H1 (cell line): ENCODE data around the gene GPM6B. TPM values are rescaled to one million over a fixed set of nuclear protein-coding genes. Genes with fewer than 3 reads are reported as not detected.

Source experiments
- CTCF ChIA-PET: fragments of 300-600 bp; sonication (Branson Sonifier 250); formaldehyde crosslinking; loops from one replicate; lab custom pipeline; 2021; ENCODE audit not compliant: partially characterized antibody; lab: Charles Lee
- POLR2A ChIA-PET: fragments of 300-600 bp; sonication (Branson Sonifier 250); formaldehyde crosslinking; loops from one replicate; lab custom pipeline; 2021; ENCODE audit warnings: inconsistent platforms; ENCODE audit not compliant: partially characterized antibody; lab: Charles Lee
- DNase-seq, 2 experiments: peaks; one replicate each; pipeline versions ENCODE4 v3.0.0 to v3.0.0-alpha.2; 2010 to 2022; ENCODE audit warnings: low spot score in 2 of 2, low read depth in 1 of 2, mixed read lengths in 1 of 2
- FAIRE-seq: peaks from 2 replicates; lab custom pipeline; 2011; peaks lifted over from hg19 to GRCh38; lab: Jason Lieb, UNC
- H2AFZ ChIP-seq: 2 replicates; pipeline ENCODE4 v1.8.1; 2012; ENCODE audit warnings: low read length, inconsistent platforms
- H2AK5ac ChIP-seq: 2 replicates; pipeline ENCODE4 v1.6.1; 2013; ENCODE audit warnings: low read depth, low read length
- H2BK120ac ChIP-seq: replicated peaks from 2 replicates; pipeline ENCODE3; 2013; ENCODE audit warnings: low read depth, low read length, inconsistent platforms
- H2BK12ac ChIP-seq: 2 replicates; pipeline ENCODE4 v1.6.1; 2013; ENCODE audit warnings: low read depth, low read length
- H2BK15ac ChIP-seq: 2 replicates; pipeline ENCODE4 v1.6.1; 2013; ENCODE audit warnings: low read length
- H2BK20ac ChIP-seq: 2 replicates; pipeline ENCODE4 v1.6.1; 2013; ENCODE audit warnings: low read length
- H2BK5ac ChIP-seq: 2 replicates; pipeline ENCODE4 v1.6.1; 2013; ENCODE audit warnings: low read depth, low read length
- H3K14ac ChIP-seq: 2 replicates; pipeline ENCODE4 v1.6.1; 2013; ENCODE audit warnings: inconsistent platforms; ENCODE audit not compliant: insufficient read length
- H3K18ac ChIP-seq: 2 replicates; pipeline ENCODE4 v1.6.1; 2013; ENCODE audit warnings: low read length; ENCODE audit errors: extremely low read depth
- H3K23ac ChIP-seq: 2 replicates; pipeline ENCODE4 v1.6.1; 2013; ENCODE audit warnings: inconsistent platforms; ENCODE audit not compliant: insufficient read length
- H3K23me2 ChIP-seq: 2 replicates; pipeline ENCODE4 v1.6.1; 2013; ENCODE audit warnings: low read depth, low read length
- H3K27ac ChIP-seq: 2 replicates; pipeline ENCODE4 v1.6.1; 2011; ENCODE audit warnings: low read depth, low read length, inconsistent platforms
- H3K27me3 ChIP-seq, 4 experiments: replicated peaks in 1 of 4; 1 replicate in 1 of 4; 2 replicates in 3 of 4; pipeline versions ENCODE4 v1.6.1 to v1.8.1; 2011 to 2013; ENCODE audit warnings: low read length in 3 of 4, mild to moderate bottlenecking in 3 of 4, inconsistent platforms in 2 of 4, mixed read lengths in 2 of 4, moderate library complexity in 1 of 4; ENCODE audit not compliant: control insufficient read depth in 3 of 4, insufficient read depth in 3 of 4; ENCODE audit errors: extremely low read depth in 1 of 4
- H3K36me3 ChIP-seq, 4 experiments: 2 replicates each; pipeline versions ENCODE4 v1.6.1 to v1.8.1; 2011 to 2013; ENCODE audit warnings: mild to moderate bottlenecking in 4 of 4, low read length in 3 of 4, moderate library complexity in 2 of 4, control low read depth in 1 of 4, inconsistent platforms in 1 of 4; ENCODE audit not compliant: insufficient read depth in 4 of 4, control insufficient read depth in 2 of 4
- H3K4ac ChIP-seq: replicated peaks from 2 replicates; pipeline ENCODE3; 2013; ENCODE audit warnings: low read length, low read depth, mixed read lengths, inconsistent platforms; ENCODE audit not compliant: insufficient read length
- H3K4me1 ChIP-seq, 4 experiments: replicated peaks in 1 of 4; 1 replicate in 1 of 4; 2 replicates in 3 of 4; pipeline versions ENCODE4 v1.6.1 to v1.8.1; 2011 to 2013; ENCODE audit warnings: low read length in 3 of 4, inconsistent platforms in 2 of 4, mixed read lengths in 1 of 4; ENCODE audit not compliant: insufficient read depth in 4 of 4, control insufficient read depth in 3 of 4
- H3K4me2 ChIP-seq, 2 experiments: 2 replicates each; pipeline versions ENCODE4 v1.6.1 to v1.8.1; 2011 to 2013; ENCODE audit warnings: low read depth in 2 of 2, low read length in 2 of 2, control low read depth in 1 of 2, inconsistent platforms in 1 of 2, mild to moderate bottlenecking in 1 of 2; ENCODE audit not compliant: insufficient read depth in 1 of 2
- H3K4me3 ChIP-seq, 4 experiments: fragments of 200-600, 300-600 bp in 1 of 4; sonication (generic), shearing (Covaris generic), sonication (Bioruptor Twin) in 1 of 4; 2 replicates each; pipeline versions ENCODE4 v1.5.1 to v1.8.1; 2011 to 2016; ENCODE audit warnings: low read length in 4 of 4, low read depth in 3 of 4, control low read depth in 2 of 4, inconsistent platforms in 2 of 4, mild to moderate bottlenecking in 2 of 4, mixed read lengths in 1 of 4, moderate library complexity in 1 of 4; ENCODE audit not compliant: insufficient read depth in 2 of 4; ENCODE audit errors: extremely low read depth in 1 of 4
- H3K56ac ChIP-seq: replicated peaks from 2 replicates; pipeline ENCODE3; 2013; ENCODE audit warnings: low read depth, mild to moderate bottlenecking, mixed read lengths, low read length, inconsistent platforms; ENCODE audit not compliant: insufficient read length
- H3K79me1 ChIP-seq: 2 replicates; pipeline ENCODE4 v1.6.1; 2013; ENCODE audit warnings: low read depth, low read length, control low read depth
- H3K79me2 ChIP-seq, 2 experiments: 2 replicates each; pipeline versions ENCODE4 v1.6.1 to v1.8.1; 2012 to 2013; ENCODE audit warnings: low read length in 2 of 2, mild to moderate bottlenecking in 2 of 2, inconsistent platforms in 1 of 2; ENCODE audit not compliant: insufficient read depth in 2 of 2, control insufficient read depth in 1 of 2
- H3K9ac ChIP-seq, 4 experiments: replicated peaks in 1 of 4; 1 replicate in 1 of 4; 2 replicates in 3 of 4; pipeline versions ENCODE4 v1.6.1 to v1.8.1; 2011 to 2013; ENCODE audit warnings: low read depth in 3 of 4, low read length in 3 of 4, control low read depth in 2 of 4, mild to moderate bottlenecking in 2 of 4, moderate library complexity in 2 of 4, inconsistent platforms in 1 of 4; ENCODE audit errors: extremely low read depth in 1 of 4
- H3K9me3 ChIP-seq, 2 experiments: 2 replicates each; pipeline versions ENCODE4 v1.6.1 to v1.8.1; 2012 to 2013; ENCODE audit warnings: mild to moderate bottlenecking in 2 of 2, moderate library complexity in 2 of 2, control low read depth in 1 of 2, inconsistent platforms in 1 of 2, low read depth in 1 of 2, low read length in 1 of 2, mixed read lengths in 1 of 2; ENCODE audit not compliant: insufficient read depth in 2 of 2
- H4K20me1 ChIP-seq, 2 experiments: replicated peaks in 1 of 2; 2 replicates each; pipeline versions ENCODE3 to v1.8.1; 2011 to 2013; ENCODE audit warnings: inconsistent platforms in 2 of 2, low read length in 2 of 2, mild to moderate bottlenecking in 1 of 2; ENCODE audit not compliant: insufficient read depth in 2 of 2, control insufficient read depth in 1 of 2
- H4K5ac ChIP-seq: 2 replicates; pipeline ENCODE4 v1.6.1; 2013; ENCODE audit warnings: low read length, low read depth, mixed read lengths, inconsistent platforms; ENCODE audit not compliant: insufficient read length
- H4K8ac ChIP-seq: 2 replicates; pipeline ENCODE4 v1.8.0; 2013; ENCODE audit warnings: mild to moderate bottlenecking, moderate library complexity, low read length, inconsistent platforms; ENCODE audit not compliant: insufficient read depth; ENCODE audit errors: extremely low read depth
- H4K91ac ChIP-seq: replicated peaks from 2 replicates; pipeline ENCODE3; 2013; ENCODE audit warnings: low read length, mixed read lengths, inconsistent platforms; ENCODE audit not compliant: insufficient read length
- CBX5 ChIP-seq: fragments of 300-800, 300-1000 bp; sonication (generic); IDR thresholded peaks from 2 replicates; pipeline ENCODE4 v1.7.1; 2016; ENCODE audit warnings: antibody characterized with exemption, low read length, low read depth
- CEBPB ChIP-seq: IDR thresholded peaks from 2 replicates; pipeline ENCODE4 v1.6.1; 2012; ENCODE audit warnings: low read depth, low read length
- EP300 ChIP-seq, 2 experiments: IDR thresholded peaks; 1 replicate in 1 of 2; 2 replicates in 1 of 2; pipeline ENCODE4 v1.6.1; 2011 to 2012; ENCODE audit warnings: low read depth in 2 of 2, low read length in 2 of 2, mild to moderate bottlenecking in 2 of 2, borderline replicate concordance in 1 of 2, inconsistent platforms in 1 of 2, moderate library complexity in 1 of 2
- EZH2 ChIP-seq: fragments of 200-600 bp; sonication (generic); IDR thresholded peaks from 2 replicates; pipeline ENCODE4 v1.7.1; 2012; ENCODE audit warnings: low read depth, mild to moderate bottlenecking, moderate library complexity, low read length, inconsistent platforms; ENCODE audit not compliant: severe bottlenecking
- MAFK ChIP-seq: IDR thresholded peaks from 2 replicates; pipeline ENCODE4 v1.6.1; 2012; ENCODE audit warnings: low read depth, mild to moderate bottlenecking, improper control_type of control experiment, low read length
- PHF8 ChIP-seq: fragments of 200-600 bp; sonication (generic); conservative IDR thresholded peaks from 2 replicates; pipeline ENCODE4 v1.7.1; 2012; ENCODE audit warnings: low read depth, mild to moderate bottlenecking, inconsistent platforms, low read length, moderate library complexity
- POLR2AphosphoS5 ChIP-seq: IDR thresholded peaks from 2 replicates; pipeline ENCODE4 v1.6.1; 2011; ENCODE audit warnings: low read depth, low read length
- RBBP5 ChIP-seq: IDR thresholded peaks from 2 replicates; pipeline ENCODE4 v1.7.1; 2012; ENCODE audit warnings: low read depth, mild to moderate bottlenecking, inconsistent platforms, low read length, moderate library complexity, borderline replicate concordance
- SAP30 ChIP-seq: fragments of 300-600 bp; sonication (generic); IDR thresholded peaks from 2 replicates; pipeline ENCODE4 v1.7.1; 2012; ENCODE audit warnings: low read length, moderate library complexity, mild to moderate bottlenecking, inconsistent platforms; ENCODE audit not compliant: insufficient read depth, insufficient replicate concordance
- SP1 ChIP-seq: IDR thresholded peaks from 2 replicates; pipeline ENCODE4 v1.6.1; 2011; ENCODE audit warnings: low read depth, low read length
- TCF12 ChIP-seq: IDR thresholded peaks from 2 replicates; pipeline ENCODE4 v1.6.1; 2011; ENCODE audit warnings: low read depth, mild to moderate bottlenecking, low read length
- ZNF274 ChIP-seq: IDR thresholded peaks from 2 replicates; pipeline ENCODE4 v1.7.0; 2012; ENCODE audit warnings: low read length, borderline replicate concordance; ENCODE audit errors: extremely low read depth
- WGBS, 2 experiments: shearing (Covaris generic) in 1 of 2; methylation state at CpG; one replicate each; pipeline versions ENCODE4 v1.1.6 to v1.1.7; 2013 to 2015; ENCODE audit warnings: low lambda C conversion rate in 2 of 2, mixed read lengths in 2 of 2, inconsistent platforms in 1 of 2, low coverage in 1 of 2, missing lambda C conversion rate in 1 of 2; ENCODE audit not compliant: insufficient replicate concordance in 2 of 2, insufficient coverage in 1 of 2, insufficient read length in 1 of 2; ENCODE audit errors: extremely low coverage in 1 of 2, missing lambda C conversion rate in 1 of 2; 5-methylcytosine and 5-hydroxymethylcytosine counted together
- polyA plus RNA-seq, 7 experiments: library from polyadenylated mRNA; depleted of rRNA in 3 of 7; stranded (reverse) in 5 of 7; unstranded in 2 of 7; fragments of >200 nt in 5 of 7; fragments of 200-250 nt in 2 of 7; gene quantifications; 1 replicate in 5 of 7; 2 replicates in 1 of 7; 4 replicates in 1 of 7; pipeline versions ENCODE4 v1.2.1 to v1.2.3, GENCODE V29; 2011 to 2013; ENCODE audit warnings: missing spikeins in 2 of 7, mixed read lengths in 2 of 7
- total RNA-seq: library from RNA; stranded (reverse); fragmentation: NEBNext Ultra II Directional; extraction: Animal tissue kit (Norgen Biotek cat#: 25700); gene quantifications from 2 replicates; pipeline ENCODE4 v1.2.1, GENCODE V29; 2021
- TF ChIP-seq, protein P1 (sequence below): IDR thresholded peaks from 2 replicates; pipeline ENCODE4 v1.6.1; 2011; ENCODE audit warnings: low read length, improper control_type of control experiment

GPM6B gene
- total and polyA plus RNA-seq, 2 of the 8 experiments (the other 6 are each of a cell fraction or from before 2014, with no cell fraction given) = 132 to 175 TPM

DNA sequence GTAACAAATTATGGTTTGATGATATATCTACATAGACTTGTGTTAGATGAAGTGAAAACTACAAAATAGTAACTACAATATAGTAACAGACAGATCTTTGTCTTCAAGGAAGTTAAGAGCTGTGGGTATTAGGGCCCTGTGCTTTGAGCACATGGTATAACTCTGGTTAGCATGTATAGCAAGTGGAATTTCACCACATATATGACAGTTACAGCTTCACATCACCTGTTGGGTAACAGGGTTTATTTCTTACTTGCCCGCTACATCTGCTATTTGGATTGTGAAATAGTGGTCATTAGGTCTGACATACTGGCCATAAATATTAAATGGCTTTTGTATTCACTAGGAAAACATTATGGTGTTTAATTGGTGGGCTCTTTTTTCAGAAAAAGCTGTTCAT is 62.1 kb downstream of the GPM6B start:
- no peaks in the 10 kb centered on the region for H3K27me3 ChIP-seq
- H4K8ac ChIP-seq = no peak overlapping the region
- H4K20me1 ChIP-seq = no peaks in the 10 kb centered on the region
- whole genome bisulfite sequencing, 2 experiments = 86% methylated on average over 1 of the region's 1 CpG; no CpG with 5 or more reads in 1 of the 2 experiments
- H3K79me1 ChIP-seq = no peaks in the 10 kb centered on the region
- H2AFZ ChIP-seq = no peak overlapping the region
- H3K36me3 ChIP-seq = peaks cover 0 to 59% (median 16%) of the 10 kb centered on the region in 4 experiments; a peak in 7 of 8 replicates
- H3K23me2 ChIP-seq = no peaks in the 10 kb centered on the region
- H3K14ac ChIP-seq = no peak overlapping the region
- ChIA-PET CTCF (interaction anchor here (1.5 to 1.7 kb wide), 2 partner anchors 8 to 248 kb away, joined by 4 to 8 read pairs; no protein-coding TSS in a partner anchor), POLR2A (no interaction called here)
- no peak overlapping the region for H3K4ac ChIP-seq
- H3K9ac ChIP-seq = no peak overlapping the region
- H2BK5ac ChIP-seq = no peak overlapping the region
- no peak overlapping the region for H3K4me3 ChIP-seq
- H3K4me2 ChIP-seq = no peak overlapping the region
- no peak overlapping the region for H4K5ac ChIP-seq
- H3K23ac ChIP-seq = no peak overlapping the region
- no peak for FAIRE-seq
- H2BK120ac ChIP-seq = no peak overlapping the region
- H4K91ac ChIP-seq = no peak overlapping the region
- no peak overlapping the region for H2AK5ac ChIP-seq
- no peaks in the 10 kb centered on the region for H3K9me3 ChIP-seq
- no peak overlapping the region for H2BK15ac ChIP-seq
- no peak for DNase-seq
- no peak overlapping the region for H2BK20ac ChIP-seq
- peaks cover 0 to 2% (median 0%) of the 10 kb centered on the region in 4 experiments; a peak in 1 of 7 replicates for H3K4me1 ChIP-seq
- H3K56ac ChIP-seq = no peak overlapping the region
- H3K18ac ChIP-seq = no peak overlapping the region
- no peaks in the 10 kb centered on the region for H3K79me2 ChIP-seq
- H2BK12ac ChIP-seq = no peak overlapping the region
- no peak overlapping the region for H3K27ac ChIP-seq
- TF ChIP-seq POLR2AphosphoS5 (no peak), EP300 (IDR thresholded peaks at IDR 0.05; ENCODE audit: borderline replicate concordance in 1 of 2, low read depth in 2 of 2, low read length in 2 of 2) (no peak), EZH2 (no peak), TCF12 (no peak), SAP30 (no peak), ZNF274 (no peak), SP1 (no peak), PHF8 (no peak), CBX5 (no peak), MAFK (no peak), RBBP5 (no peak), CEBPB (no peak)
- TF ChIP-seq, protein P1, sequence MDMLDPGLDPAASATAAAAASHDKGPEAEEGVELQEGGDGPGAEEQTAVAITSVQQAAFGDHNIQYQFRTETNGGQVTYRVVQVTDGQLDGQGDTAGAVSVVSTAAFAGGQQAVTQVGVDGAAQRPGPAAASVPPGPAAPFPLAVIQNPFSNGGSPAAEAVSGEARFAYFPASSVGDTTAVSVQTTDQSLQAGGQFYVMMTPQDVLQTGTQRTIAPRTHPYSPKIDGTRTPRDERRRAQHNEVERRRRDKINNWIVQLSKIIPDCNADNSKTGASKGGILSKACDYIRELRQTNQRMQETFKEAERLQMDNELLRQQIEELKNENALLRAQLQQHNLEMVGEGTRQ = no peak
